Measurements from ENCODE around the gene CREB5. TPM values are rescaled to one million over a fixed set of nuclear protein-coding genes. Genes with fewer than 3 reads are reported as not detected.

Gene CREB5
- total RNA-seq, 2 donors from 2014 or later = 0.81 to 1.8 TPM

DNA sequence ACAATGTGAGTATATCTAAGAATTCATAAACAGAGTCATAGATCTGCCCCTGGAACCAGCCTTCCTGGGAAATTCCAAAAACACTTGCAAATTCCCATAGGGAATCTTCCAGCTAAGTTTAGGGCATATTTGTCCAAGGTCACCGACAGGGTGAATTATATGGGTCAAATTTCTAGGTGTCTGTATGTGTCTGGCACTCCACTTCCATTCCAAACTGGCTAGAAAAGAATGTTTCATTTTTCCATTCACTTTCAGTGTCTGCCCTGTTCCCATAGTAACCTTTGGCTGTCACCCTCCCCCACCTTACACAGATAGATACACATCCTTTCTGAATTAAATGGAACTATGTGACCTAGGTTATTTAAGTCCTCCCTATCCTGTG lies 230.9 kb downstream of the CREB5 start:
- DNase-seq (no peak), ATAC-seq (no peak)
- no peak overlapping the region for H3K27ac Mint-ChIP-seq
- no peaks in the 10 kb centered on the region for H3K4me1 Mint-ChIP-seq
- no peaks in the 10 kb centered on the region for H3K9me3 ChIP-seq (ENCODE audit: control insufficient read depth, low read length, poor library complexity, severe bottlenecking)
- H3K27me3 Mint-ChIP-seq = peaks cover 10% of the 10 kb centered on the region
- H3K36me3 Mint-ChIP-seq (ENCODE audit: low read depth) = no peaks in the 10 kb centered on the region
- no peak overlapping the region for H3K4me3 Mint-ChIP-seq

DNA sequence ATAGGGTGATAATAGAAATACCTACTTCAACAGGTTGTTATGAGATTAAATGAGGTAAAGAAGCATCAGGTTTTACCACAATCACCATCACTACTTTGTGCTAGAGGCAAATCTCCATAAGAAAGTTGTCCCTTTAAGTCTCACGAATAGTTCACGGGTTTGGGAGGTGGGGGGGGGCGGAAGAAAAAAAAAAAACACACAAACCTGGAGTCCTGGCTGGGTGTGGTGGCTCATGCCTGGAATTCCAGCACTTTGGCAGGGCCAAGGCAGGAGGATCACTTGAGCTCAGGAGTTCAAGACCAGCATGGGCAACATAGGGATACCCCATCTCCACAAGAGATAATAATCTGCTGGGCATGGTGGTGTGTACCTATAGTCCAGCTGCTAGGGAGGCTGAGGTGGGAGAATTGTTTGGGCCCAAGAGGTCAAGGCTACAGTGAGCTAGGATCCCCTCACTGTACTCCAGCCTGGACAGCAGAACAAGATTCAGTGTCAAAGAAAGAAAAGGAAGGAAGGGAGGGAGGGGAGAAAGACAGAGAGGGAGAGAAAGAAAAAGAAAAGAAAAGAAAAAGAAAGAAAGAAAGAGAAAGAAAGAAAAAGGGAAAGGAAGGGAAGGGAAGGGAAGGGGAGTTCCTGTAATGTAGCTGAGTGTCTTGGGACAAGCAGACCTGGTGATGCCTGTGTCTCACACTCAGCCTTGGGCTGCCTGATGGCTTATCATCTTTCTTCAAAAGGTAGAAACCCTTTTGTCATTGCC lies 231.4 kb downstream of the CREB5 start:
- no peaks in the 10 kb centered on the region for H3K36me3 Mint-ChIP-seq (ENCODE audit: low read depth)

DNA sequence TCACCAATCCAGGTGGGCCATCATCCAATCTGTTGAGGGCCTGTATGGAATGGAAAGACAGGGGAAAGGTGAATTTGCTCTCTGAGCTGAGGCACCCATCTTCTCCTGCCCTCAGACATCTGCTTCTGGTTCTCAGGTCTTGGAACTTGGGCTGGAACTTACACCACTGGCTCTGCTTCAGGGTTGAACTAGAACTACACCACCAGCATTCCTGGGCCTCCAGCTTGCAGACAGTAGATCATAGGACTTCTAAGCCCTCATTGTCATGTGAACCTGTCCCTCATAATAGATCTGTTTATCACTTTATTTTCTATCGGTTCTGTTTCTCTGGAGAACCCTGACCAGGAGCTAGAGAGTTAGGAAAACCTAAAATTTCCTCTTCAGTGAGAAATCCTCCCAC lies 233.5 kb downstream of the CREB5 start:
- ATAC-seq (no peak), DNase-seq (no peak)
- Mint-ChIP-seq H3K4me3 (no peak overlapping the region), H3K27me3 (peaks cover 10% of the 10 kb centered on the region), H3K27ac (no peak overlapping the region), H3K36me3 (ENCODE audit: low read depth) (no peaks in the 10 kb centered on the region), H3K4me1 (no peaks in the 10 kb centered on the region)
- no peaks in the 10 kb centered on the region for H3K9me3 ChIP-seq (ENCODE audit: control insufficient read depth, low read length, poor library complexity, severe bottlenecking)

More for the DNA sequence above, 231.4 kb downstream of the CREB5 start:
- no peaks in the 10 kb centered on the region for H3K4me1 Mint-ChIP-seq
- peaks cover 10% of the 10 kb centered on the region for H3K27me3 Mint-ChIP-seq
- no peak for DNase-seq
- H3K27ac Mint-ChIP-seq = no peak overlapping the region
- no peak for ATAC-seq
- H3K9me3 ChIP-seq (ENCODE audit: control insufficient read depth, low read length, poor library complexity, severe bottlenecking) = no peaks in the 10 kb centered on the region
- no peak overlapping the region for H3K4me3 Mint-ChIP-seq

DNA sequence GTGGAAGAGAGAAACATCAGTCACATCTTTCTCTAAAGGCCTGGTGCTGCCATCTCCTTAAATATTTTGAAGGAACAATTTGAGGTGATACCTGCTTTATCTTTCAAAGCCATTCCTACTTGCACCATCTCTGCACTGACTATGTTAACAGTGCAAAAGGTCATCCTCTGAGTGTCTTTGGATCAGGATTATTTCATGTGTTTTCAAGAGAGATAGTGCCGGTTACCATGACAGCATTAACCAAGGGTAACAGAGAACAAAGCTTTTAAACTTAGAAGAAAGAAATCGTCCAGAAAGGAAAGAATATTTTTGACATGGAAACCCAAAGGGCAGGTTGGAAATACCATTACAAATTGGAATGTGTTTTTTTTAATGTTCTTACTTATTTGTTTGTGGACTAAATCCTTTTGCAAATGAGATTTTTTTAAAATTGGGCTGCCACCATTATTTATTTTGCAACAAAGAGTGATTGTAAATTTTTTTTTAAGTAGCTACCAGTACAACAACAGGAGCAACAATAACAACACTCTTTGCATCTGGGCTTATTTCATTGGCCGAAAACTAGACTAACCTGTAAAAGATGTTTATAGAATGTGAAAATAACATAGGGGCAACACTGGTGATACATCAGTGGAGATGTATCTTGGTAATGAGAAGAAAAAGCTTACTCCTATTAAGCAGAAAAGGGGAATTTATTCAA lies 234.2 kb downstream of the CREB5 start:
- no peak for DNase-seq
- no peaks in the 10 kb centered on the region for H3K9me3 ChIP-seq (ENCODE audit: control insufficient read depth, low read length, poor library complexity, severe bottlenecking)
- peaks cover 10% of the 10 kb centered on the region for H3K27me3 Mint-ChIP-seq
- H3K4me3 Mint-ChIP-seq = no peak overlapping the region
- H3K36me3 Mint-ChIP-seq (ENCODE audit: low read depth) = no peaks in the 10 kb centered on the region
- ATAC-seq = no peak
- no peak overlapping the region for H3K27ac Mint-ChIP-seq
- H3K4me1 Mint-ChIP-seq = no peaks in the 10 kb centered on the region

DNA sequence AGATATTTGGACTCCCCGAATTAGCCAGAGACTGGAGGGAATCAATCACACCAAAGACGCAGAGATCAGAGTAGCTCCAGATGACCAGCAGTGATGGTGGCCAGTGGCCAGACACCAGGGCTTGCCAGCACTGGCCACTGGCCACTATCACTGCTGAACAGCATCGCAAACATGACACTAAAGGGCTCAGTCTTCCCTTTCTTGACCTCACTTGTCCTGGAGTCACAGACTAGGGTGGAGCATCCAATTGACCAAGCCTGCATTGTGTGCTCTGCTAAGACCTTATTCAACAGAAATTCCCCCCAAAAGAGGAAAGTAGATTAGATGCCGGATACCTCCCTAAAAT lies 234.7 kb downstream of the CREB5 start:
- Mint-ChIP-seq H3K4me3 (no peak overlapping the region), H3K36me3 (ENCODE audit: low read depth) (no peaks in the 10 kb centered on the region), H3K27me3 (peaks cover 10% of the 10 kb centered on the region), H3K27ac (no peak overlapping the region), H3K4me1 (no peaks in the 10 kb centered on the region)
- no peak for DNase-seq
- H3K9me3 ChIP-seq (ENCODE audit: control insufficient read depth, low read length, poor library complexity, severe bottlenecking) = no peaks in the 10 kb centered on the region
- ATAC-seq = no peak

DNA sequence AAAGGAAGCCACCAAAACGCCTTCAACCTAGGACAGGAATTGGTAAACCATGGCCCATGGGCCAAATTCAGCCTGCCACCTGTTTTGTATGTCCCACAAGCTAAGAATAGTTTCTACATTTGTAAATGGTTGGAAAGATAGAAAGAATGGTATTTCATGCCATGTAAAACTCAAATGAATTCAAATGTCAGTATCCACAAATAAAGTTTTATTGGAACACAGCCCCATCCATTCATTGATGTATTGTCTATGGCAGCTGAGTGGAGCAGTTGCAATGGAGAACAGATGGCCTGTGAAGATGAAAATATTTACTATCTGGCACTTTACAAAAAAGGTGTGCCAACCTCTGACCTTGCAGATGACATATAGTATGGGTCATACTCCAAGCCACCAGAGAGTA lies 236.9 kb downstream of the CREB5 start:
- no peaks in the 10 kb centered on the region for H3K4me1 Mint-ChIP-seq
- H3K4me3 Mint-ChIP-seq = no peak overlapping the region
- peaks cover 10% of the 10 kb centered on the region for H3K27me3 Mint-ChIP-seq
- no peaks in the 10 kb centered on the region for H3K36me3 Mint-ChIP-seq (ENCODE audit: low read depth)
- DNase-seq = no peak
- H3K9me3 ChIP-seq (ENCODE audit: control insufficient read depth, low read length, poor library complexity, severe bottlenecking) = no peaks in the 10 kb centered on the region
- no peak overlapping the region for H3K27ac Mint-ChIP-seq
- ATAC-seq = no peak

DNA sequence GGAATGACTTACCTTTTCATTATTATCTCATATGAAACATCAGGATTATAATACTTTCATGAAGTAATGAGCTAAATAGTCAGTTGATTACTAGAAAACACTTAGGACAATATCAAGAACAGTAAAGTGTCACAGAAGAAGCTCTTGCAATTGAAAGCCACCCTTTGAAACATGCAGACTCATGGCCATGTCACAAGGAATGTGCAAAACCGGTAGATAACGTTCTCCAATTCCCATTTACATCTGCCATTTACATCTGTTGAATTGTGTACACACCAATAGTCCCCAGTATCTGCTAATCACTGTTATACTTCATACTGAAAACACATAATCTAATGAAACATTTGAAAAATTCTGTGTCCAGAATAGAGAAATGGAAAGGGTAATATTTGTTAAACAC lies 237.5 kb downstream of the CREB5 start:
- Mint-ChIP-seq H3K4me1 (no peaks in the 10 kb centered on the region), H3K27me3 (peaks cover 10% of the 10 kb centered on the region), H3K4me3 (no peak overlapping the region), H3K36me3 (ENCODE audit: low read depth) (no peaks in the 10 kb centered on the region), H3K27ac (no peak overlapping the region)
- DNase-seq (no peak), ATAC-seq (no peak)
- H3K9me3 ChIP-seq (ENCODE audit: control insufficient read depth, low read length, poor library complexity, severe bottlenecking) = no peaks in the 10 kb centered on the region

DNA sequence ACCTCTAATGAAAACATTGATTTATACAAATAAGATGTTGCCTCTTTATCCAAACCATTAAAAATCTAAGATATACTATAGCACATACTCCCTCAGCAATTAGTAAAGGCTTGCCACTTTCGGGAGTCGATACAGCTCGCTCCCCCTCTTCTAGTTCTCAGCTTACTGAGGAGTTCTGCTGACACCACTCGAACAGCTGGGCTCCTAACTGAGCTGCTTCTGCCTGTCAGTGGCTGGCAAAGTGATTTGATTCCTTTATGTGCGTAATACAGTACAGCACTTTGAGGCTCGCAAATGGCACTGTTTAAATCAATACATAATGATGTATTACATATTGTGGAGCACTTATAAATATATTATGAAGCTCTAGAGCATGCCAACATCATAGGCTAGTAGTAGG lies 241.8 kb downstream of the CREB5 start:
- DNase-seq = no peak
- Mint-ChIP-seq H3K27me3 (no peaks in the 10 kb centered on the region), H3K4me3 (no peak overlapping the region), H3K4me1 (no peaks in the 10 kb centered on the region), H3K36me3 (ENCODE audit: low read depth) (no peaks in the 10 kb centered on the region), H3K27ac (no peak overlapping the region)
- ATAC-seq = no peak
- no peaks in the 10 kb centered on the region for H3K9me3 ChIP-seq (ENCODE audit: control insufficient read depth, low read length, poor library complexity, severe bottlenecking)

DNA sequence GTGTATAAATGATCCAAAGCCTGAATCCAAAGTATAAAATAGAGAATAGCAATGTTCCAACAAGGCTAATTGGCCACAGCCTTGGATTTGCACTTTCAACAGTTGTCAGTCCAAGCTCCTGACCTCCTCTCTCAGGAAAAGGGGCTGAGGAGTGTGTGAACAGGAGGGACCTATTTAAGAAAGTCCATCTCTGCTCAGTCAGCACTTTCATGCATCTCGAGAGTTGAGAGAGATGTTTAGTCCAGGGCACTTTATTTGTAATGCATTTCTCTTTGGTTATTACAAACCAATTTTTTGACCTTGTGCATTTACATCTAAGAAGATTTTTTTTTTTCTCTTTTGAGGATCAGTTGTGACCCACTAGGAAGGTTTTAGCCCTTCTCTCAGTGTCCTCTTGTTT lies 244.2 kb downstream of the CREB5 start:
- ATAC-seq = no peak
- no peaks in the 10 kb centered on the region for H3K9me3 ChIP-seq (ENCODE audit: control insufficient read depth, low read length, poor library complexity, severe bottlenecking)
- Mint-ChIP-seq H3K27me3 (no peaks in the 10 kb centered on the region), H3K27ac (no peak overlapping the region), H3K4me1 (no peaks in the 10 kb centered on the region), H3K4me3 (no peak overlapping the region), H3K36me3 (ENCODE audit: low read depth) (no peaks in the 10 kb centered on the region)
- DNase-seq = no peak

DNA sequence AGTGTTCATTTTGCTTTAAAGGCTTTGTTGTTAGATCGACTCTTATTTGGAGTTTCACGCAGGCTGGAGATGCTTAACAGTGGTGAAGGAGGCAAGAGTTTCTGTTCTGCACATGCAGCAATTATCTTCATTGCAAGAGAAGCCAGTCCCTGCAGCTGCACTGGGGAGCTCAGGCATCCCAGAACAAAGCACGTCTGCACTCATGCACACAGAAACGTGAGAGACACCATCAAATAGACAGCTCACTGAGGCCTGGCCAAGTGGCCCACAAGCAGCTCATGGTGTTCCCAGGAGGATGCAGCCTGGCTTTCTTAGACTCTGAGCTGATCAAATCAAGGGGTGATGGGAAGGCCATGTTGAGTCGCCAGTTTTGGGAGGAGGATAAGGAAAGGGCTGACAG lies 246.1 kb downstream of the CREB5 start:
- H3K27ac Mint-ChIP-seq = no peak overlapping the region
- no peaks in the 10 kb centered on the region for H3K9me3 ChIP-seq (ENCODE audit: control insufficient read depth, low read length, poor library complexity, severe bottlenecking)
- no peaks in the 10 kb centered on the region for H3K27me3 Mint-ChIP-seq
- no peaks in the 10 kb centered on the region for H3K36me3 Mint-ChIP-seq (ENCODE audit: low read depth)
- H3K4me3 Mint-ChIP-seq = no peak overlapping the region
- no peaks in the 10 kb centered on the region for H3K4me1 Mint-ChIP-seq
- no peak for ATAC-seq
- no peak for DNase-seq

DNA sequence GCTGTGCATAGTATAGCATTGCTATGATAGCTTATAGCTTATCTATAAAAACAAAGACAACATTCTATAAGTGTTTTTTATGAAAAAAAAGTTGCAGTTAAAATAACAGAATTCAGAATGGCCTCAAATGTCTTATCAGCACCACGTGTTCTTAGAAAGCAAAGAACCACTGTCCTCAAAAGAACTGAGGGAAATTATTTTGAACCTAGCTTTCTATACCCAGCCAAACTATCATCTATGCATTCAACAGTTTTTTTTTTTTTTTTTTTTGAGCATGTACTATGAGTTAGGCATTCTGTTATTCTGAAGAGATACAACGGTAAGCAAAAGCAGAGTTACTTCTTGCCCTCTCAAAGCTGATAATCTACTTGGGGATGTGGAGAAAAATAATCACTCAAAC lies 247.8 kb downstream of the CREB5 start:
- H3K9me3 ChIP-seq (ENCODE audit: control insufficient read depth, low read length, poor library complexity, severe bottlenecking) = no peaks in the 10 kb centered on the region
- no peak for ATAC-seq
- no peak for DNase-seq
- Mint-ChIP-seq H3K27me3 (peaks cover 4% of the 10 kb centered on the region), H3K4me1 (no peaks in the 10 kb centered on the region), H3K4me3 (no peak overlapping the region), H3K36me3 (ENCODE audit: low read depth) (no peaks in the 10 kb centered on the region), H3K27ac (no peak overlapping the region)

DNA sequence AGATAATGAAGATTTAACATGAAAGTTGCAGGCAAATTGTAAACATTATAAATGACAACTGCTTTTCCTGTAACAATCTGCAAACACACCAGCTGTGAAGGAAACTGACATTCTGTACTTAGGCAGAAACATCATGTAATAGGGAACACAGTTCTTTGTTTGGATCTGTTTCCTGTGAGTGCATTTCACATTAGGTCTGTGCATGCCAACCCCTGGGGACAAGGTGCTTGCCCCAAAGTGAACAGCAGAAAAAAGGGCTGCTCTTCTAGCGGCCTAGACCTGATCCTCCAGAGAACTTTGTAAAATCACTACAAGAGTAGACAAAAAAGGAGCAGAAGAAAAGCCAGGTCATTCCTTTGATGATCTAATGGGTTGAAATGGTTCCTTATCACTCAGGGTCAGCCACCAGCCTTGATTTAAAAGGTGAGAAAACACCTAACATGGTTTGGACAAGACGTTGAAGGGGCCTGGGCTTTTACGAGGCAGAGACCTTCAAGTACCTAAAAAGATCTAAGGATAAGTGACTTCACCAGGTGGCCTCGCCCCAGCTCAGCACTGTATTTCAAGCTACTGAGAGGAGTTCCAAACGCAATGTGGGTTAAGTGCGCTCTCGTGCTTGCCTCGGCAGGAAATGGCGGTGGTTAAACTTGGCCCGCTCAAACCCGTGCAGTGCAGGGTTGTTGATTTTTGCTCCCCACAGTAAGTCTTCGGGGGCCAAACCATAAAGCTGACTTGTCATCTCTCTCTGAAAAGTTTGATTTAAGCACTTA lies 249.7 kb downstream of the CREB5 start:
- H3K4me1 Mint-ChIP-seq = no peaks in the 10 kb centered on the region
- H3K36me3 Mint-ChIP-seq (ENCODE audit: low read depth) = no peaks in the 10 kb centered on the region
- H3K27ac Mint-ChIP-seq = no peak overlapping the region
- H3K4me3 Mint-ChIP-seq = no peak overlapping the region
- no peak for DNase-seq
- no peaks in the 10 kb centered on the region for H3K9me3 ChIP-seq (ENCODE audit: control insufficient read depth, low read length, poor library complexity, severe bottlenecking)
- ATAC-seq = no peak
- peaks cover 4% of the 10 kb centered on the region for H3K27me3 Mint-ChIP-seq

DNA sequence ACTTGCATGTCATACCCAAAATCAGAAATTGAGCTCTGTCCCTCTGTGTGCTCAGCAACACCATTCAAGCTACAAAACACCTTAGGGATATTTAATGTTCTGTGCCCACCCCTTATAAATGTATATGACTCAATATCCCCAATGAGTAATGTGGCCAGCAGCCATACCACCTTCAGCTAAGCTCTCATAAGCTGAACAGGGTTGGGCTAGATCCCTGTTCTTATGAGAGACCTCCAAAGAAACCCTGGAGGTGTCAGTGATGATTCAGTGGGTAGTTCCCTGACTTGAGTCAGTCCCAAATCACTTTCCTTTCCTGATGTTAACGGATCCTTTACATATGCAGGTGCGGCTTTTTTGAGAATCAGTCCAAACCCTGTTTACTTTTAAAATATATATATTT lies 253.8 kb downstream of the CREB5 start:
- H3K27me3 Mint-ChIP-seq = peaks cover 9% of the 10 kb centered on the region
- H3K36me3 Mint-ChIP-seq (ENCODE audit: low read depth) = no peaks in the 10 kb centered on the region
- no peak overlapping the region for H3K4me3 Mint-ChIP-seq
- H3K4me1 Mint-ChIP-seq = no peaks in the 10 kb centered on the region
- DNase-seq = no peak
- ATAC-seq = no peak
- no peaks in the 10 kb centered on the region for H3K9me3 ChIP-seq (ENCODE audit: control insufficient read depth, low read length, poor library complexity, severe bottlenecking)
- H3K27ac Mint-ChIP-seq = no peak overlapping the region
